GM18868 (cell line): ENCODE measurements around the gene ZNF618.
"Not testable (repeated sequence)": the region's sequence is repeated elsewhere in the genome, so short reads cannot be mapped to it uniquely, and the experiment has no call there.

Experiments
- ATAC-seq: cut with Tn5 transposase; IDR thresholded peaks from one replicate; pipeline ENCODE4 v1.9.1; 2021; ENCODE audit warnings: mild to moderate bottlenecking, moderate library complexity; ENCODE audit not compliant: unreplicated experiment

The ZNF618 gene

GRCh38 chr9:113984639-113985380 lies 108.7 kb downstream of the ZNF618 start:
- no peak for ATAC-seq

DNA sequence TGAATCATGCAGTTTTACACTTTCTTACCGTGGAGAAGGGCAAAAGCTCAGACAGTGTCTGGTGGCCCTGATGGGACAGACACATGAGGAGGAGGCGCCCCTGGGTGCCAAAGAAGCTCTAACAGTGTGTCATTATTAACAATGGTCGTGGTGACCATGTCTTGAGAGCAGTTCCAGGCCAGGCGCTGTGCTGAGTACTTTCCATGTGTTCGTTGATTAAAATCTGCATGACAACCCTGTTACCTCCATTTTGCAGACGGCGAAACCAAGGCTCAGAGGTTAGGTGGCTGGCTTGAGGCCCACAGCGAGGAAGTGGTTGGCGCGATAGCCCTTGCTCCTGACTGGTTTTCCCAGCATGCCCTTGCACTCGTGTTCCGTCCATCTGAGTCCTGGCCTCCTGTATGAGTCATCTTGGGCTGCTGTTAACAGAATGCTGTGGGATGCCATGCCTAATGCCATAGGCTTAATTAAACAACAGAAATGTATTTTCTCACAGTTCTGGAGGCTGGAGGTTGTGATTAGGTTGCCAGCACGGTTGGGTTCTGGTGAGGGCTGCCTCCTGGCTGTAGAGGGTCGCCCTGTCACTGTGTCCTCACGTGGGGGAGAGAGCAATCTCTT lies 110.0 kb downstream of the ZNF618 start:
- ATAC-seq = no peak

- no peak for ATAC-seq
Observed at GRCh38 chr9:113986931-113987330, 110.8 kb downstream of the ZNF618 start.

DNA sequence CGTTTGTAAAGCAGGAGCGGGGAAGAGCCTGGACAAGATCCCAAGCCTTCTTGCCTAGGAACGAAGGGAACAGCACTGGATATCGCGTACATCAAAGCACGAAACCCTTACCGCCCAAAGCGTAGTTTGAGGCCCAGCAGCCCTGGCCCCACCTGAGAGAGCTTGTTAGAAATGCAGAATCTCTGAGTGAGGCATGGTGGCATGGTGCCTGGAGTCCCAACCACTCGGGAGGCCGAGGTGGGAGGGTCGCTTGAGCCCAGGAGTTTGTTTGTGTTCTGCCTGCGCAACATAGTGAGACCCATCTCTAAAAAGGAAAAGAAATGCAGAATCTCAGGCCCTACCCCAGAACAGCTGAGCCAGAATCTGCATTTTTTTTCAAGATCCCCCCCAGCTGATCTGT lies 111.4 kb downstream of the ZNF618 start:
- ATAC-seq = no peak

DNA sequence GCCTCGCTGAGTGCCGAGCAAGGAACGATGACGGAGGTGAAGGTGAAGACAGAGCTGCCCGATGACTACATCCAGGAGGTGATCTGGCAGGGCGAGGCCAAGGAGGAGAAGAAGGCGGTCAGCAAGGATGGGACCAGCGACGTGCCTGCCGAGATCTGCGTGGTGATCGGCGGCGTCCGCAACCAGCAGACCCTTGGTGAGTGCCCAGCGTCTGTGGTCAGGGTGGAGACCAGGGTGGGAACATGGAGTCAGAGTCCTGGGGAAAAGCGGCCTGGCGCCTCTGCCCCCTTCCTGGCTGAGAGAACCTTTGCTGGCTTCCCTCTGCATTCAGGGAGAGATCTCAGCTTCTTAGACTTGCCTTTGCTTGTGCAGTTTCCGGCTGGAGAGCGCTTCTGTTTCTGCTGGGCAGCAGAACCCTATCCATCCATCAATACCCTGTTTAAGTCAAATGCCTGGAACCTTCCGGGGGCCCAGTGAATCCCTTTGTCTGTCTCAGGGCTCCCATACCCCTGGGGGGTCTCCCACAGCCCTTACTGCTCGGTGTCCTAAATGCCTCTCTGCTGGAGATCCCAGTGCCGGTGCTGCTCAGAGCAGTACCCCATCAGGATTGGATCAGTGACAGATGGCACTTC lies 112.4 kb downstream of the ZNF618 start:
- ATAC-seq = no peak

DNA sequence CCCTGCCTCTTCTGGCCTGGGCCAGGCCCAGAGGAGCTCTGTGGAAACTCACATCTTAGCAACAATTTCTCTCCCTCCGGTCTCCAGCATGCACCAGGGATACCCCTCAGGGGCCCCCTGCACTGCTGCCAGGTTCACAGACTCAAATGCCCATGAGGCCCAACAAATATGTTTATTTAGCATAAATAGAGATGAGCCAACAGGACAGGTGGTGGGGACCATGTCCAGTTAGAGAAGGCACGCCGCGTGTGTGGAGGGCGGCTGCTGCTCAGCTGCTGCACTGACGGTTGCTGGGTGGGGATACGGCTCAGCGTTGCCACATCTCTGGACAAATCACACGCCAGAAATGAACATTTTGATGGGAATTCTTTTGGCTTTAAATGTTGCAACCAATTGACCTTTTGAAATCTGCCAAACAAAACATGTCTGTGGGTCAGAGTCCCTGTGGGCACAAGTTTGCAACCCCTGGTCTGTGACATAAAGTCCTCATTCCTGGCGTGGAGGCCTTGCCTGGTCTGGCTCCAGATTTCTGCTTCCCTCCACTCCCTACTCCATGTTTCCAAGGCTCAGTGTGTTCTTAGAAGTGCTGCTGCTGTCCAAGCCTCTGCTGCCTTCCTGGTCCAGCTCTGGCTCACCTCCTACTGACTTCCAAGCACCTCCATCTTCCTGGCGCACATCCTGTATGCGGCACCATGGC lies 113.1 kb downstream of the ZNF618 start:
- no peak for ATAC-seq

GRCh38 chr9:113989714-113990569 lies 113.8 kb downstream of the ZNF618 start:
- no peak for ATAC-seq

GRCh38 chr9:113990570-113990907 lies 114.4 kb downstream of the ZNF618 start:
- no peak for ATAC-seq

DNA sequence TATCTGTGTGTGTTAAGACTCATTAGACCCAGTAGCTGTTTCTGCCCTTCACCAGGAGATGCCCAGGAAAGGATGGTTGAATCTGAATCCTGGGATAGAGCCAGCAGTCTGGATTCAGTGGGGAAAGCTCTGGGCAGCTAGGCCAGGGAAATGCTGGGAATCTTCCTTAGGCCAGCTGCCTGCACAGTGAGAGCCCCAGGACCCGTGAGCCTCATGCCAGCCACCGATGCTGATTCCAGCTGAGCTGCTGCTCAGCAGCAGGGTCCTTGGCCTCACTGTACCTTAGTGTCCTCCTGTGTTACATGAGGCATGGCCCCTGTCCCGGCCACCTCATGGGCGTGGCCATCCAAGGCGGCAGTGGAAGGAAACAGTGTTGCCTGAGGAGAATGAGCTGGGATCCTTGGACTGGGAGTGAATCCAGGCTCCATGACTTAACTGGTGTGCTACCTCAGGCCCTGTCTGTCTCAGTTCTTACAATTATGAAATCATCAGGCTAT lies 114.9 kb downstream of the ZNF618 start:
- ATAC-seq = no peak

GRCh38 chr9:113991714-113992113 lies 115.6 kb downstream of the ZNF618 start:
- ATAC-seq = no peak

DNA sequence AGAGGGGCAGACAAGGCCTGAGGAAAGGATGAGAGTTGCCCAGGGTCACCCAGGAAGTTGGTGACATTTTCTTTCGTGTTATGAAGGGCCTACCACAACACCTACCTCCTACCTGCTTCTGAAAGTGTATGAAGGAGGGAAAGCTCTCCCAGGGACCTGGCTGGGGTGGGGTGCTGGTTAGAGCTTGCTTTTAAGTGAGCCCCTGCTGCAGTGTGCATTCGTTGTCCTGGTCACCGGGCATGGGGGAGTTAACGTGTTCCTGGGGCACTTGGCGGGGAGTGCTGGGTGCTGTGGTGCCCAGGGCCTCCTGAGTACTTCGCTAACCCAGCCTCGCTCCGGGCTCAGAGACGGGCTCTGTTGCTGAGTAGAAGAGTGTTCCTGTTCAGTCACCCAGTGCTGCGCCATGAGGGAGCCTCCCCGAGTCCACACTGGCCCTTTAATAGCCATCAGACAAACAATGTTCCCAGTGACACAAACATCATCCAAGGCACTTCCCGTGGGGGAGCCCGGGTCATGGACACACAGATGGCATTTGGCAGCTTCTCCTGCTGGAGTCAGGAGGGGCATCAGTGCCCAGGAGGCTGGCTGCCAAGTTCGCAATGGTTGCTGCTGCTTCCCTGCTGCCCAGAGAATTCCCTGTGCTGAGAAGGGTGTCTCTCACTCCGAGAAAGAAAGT lies 116.3 kb downstream of the ZNF618 start:
- no peak for ATAC-seq

GRCh38 chr9:113992994-113993393 lies 116.9 kb downstream of the ZNF618 start:
- no peak for ATAC-seq

DNA sequence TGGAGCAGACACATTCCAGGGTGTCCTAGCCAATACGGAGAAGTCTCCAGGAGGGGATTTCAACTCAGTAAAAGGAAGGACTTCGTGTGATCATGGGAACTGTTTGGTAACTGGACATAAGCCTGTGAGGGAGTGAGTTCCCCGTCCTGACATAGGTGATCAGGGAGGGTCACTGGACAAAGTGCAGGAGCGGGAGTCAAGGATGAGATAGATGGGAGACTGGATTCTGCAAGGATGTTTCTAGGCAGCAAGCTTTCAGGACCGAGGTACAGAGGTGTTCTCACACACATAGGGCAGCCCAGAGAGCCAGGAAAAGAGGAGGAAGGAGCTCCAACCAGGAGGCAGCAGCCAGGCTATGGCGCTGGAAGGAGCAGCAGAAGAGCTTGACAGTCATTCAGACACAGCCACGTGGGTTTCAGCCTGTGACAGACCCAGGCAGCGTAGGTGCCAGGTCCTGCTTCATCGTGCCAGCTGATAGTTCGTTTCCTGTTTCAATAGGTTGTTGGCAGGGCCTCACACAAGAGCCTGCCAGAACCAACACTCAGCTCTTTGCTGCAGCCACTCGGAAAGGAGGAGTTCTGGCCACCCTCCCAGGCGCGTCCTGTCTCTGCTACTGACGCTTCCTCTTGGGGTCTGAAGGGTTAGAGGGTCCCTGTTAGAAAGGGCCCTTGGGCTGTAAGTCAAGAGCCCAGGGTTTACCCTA lies 117.9 kb downstream of the ZNF618 start:
- no peak for ATAC-seq

DNA sequence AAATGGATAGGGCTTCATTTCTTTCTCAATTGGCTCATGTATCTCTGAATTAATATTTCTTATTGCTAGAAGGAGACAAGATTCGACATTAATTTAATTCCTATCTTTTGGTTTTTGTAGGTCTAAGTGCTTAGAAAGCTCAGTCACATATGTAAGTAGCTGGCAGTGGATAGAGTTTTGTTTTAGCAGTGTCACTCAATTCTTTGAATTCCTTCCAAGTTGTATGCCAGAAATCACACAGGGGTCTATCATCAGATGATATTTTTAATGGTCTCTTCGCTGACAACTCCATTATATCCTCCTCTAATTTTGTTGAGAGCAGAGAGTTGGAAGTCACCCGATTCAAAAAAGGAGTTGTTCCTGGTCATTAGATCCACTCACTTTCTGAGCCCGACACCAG lies 119.3 kb downstream of the ZNF618 start:
- ATAC-seq = no peak

DNA sequence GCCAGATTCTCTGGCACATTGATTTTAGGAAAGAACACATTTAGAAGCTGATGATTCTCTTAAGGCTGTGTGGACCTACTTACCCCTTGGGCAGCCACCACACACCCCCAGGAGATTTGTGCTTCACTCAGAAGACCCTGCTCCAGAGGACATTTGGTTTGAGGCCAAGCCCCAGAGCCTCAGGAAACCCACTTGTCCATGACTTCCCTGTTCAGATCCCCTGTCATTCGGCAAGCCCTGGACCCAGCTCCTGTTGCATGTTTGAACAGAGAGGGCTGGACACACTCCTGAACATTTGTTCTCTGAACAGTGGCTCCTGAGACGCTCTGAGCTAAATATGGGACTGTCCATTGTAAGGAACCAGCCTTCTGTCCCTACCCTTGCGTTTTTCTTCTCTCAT lies 119.9 kb downstream of the ZNF618 start:
- no peak for ATAC-seq

DNA sequence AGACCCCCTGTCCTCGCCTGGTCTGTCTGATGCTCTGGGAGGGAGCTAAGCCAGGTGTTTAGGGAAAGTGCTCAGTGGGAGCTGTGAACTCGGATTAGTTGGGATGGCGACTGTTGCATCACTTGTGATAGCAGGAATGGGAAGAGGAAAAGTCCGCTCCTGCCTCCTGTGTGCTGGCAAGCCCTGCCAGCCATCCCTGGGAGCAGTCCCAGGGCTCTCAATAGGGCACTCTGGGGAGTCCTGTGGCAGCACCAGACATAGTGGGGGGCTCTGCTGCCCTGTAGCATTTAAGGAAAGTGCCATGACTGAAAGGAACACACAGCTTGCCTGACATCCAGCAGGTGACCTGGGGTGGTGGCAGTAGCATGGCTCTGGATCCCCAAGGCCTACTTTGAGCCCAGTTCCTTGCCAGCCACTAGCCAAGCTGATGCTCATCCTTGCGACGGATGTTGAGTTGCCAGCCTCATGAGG lies 120.5 kb downstream of the ZNF618 start:
- no peak for ATAC-seq

- ATAC-seq = not testable (repeated sequence)
Observed at GRCh38 chr9:113997064-113997463, 121.0 kb downstream of the ZNF618 start.

GRCh38 chr9:113997610-113998009 lies 121.5 kb downstream of the ZNF618 start:
- ATAC-seq = no peak

- ATAC-seq = no peak
Observed at GRCh38 chr9:113998114-113998513, 122.0 kb downstream of the ZNF618 start.
